ENCODE data around the gene RHOU.
"Not testable (repeated sequence)": the region's sequence is repeated elsewhere in the genome, so short reads cannot be mapped to it uniquely, and the experiment has no call there.

RHOU gene
- 18.0 to 65.7 (median 43.3) reads per million in 17 experiments for total RNA-seq

GRCh38 chr1:228734881-228735801 is at the start of gene RHOU:
Gene RHOU, plus strand, starts transcription at chr1:228735479. Its CDS starts 264 bp downstream, at chr1:228735743.
- peak; percentile 91 to 96 (median 95) for DNase-seq

- DNase-seq, result peak in 3 of 4 experiments; percentile 24 to 38 (median 28)
Observed at GRCh38 chr1:228687587-228687986, 47.7 kb upstream of the RHOU start.

- DNase-seq, result no peak
Observed at GRCh38 chr1:228689255-228689654, 46.0 kb upstream of the RHOU start.

GRCh38 chr1:228691211-228691610 is 44.1 kb upstream of the RHOU start:
- no peak for DNase-seq

- peak; percentile 46 to 69 (median 58) for DNase-seq
Observed at GRCh38 chr1:228691926-228692325, 43.4 kb upstream of the RHOU start.

GRCh38 chr1:228694447-228694846 is 40.8 kb upstream of the RHOU start:
- DNase-seq, result not testable (repeated sequence)

- no peak for DNase-seq
Observed at GRCh38 chr1:228695015-228695955, 40.0 kb upstream of the RHOU start.

GRCh38 chr1:228697207-228698016 is 37.9 kb upstream of the RHOU start:
- peak; percentile 65 to 81 (median 78) for DNase-seq

GRCh38 chr1:228698017-228698329 is 37.3 kb upstream of the RHOU start:
- no peak for DNase-seq

GRCh38 chr1:228702433-228702832 is 32.8 kb upstream of the RHOU start:
- DNase-seq, result no peak

GRCh38 chr1:228706305-228706704 is 29.0 kb upstream of the RHOU start:
- no peak for DNase-seq

- no peak for DNase-seq
Observed at GRCh38 chr1:228717081-228717480, 18.2 kb upstream of the RHOU start.

GRCh38 chr1:228721407-228721806 is 13.9 kb upstream of the RHOU start:
- no peak for DNase-seq

GRCh38 chr1:228723287-228723686 is 12.0 kb upstream of the RHOU start:
- no peak for DNase-seq

GRCh38 chr1:228723921-228724320 is 11.4 kb upstream of the RHOU start:
- no peak for DNase-seq

- DNase-seq, result no peak
Observed at GRCh38 chr1:228725178-228725577, 10.1 kb upstream of the RHOU start.

- DNase-seq, result peak; percentile 41 to 71 (median 54)
Observed at GRCh38 chr1:228727681-228728171, 7.6 kb upstream of the RHOU start.

GRCh38 chr1:228732426-228732825 is 2.9 kb upstream of the RHOU start:
- DNase-seq, result no peak

GRCh38 chr1:228733576-228733975 is 1.7 kb upstream of the RHOU start:
- DNase-seq, result no peak

GRCh38 chr1:228735871-228736586 is 750 bp downstream of the RHOU start:
- peak; percentile 29 to 62 (median 53) for DNase-seq

- no peak for DNase-seq
Observed at GRCh38 chr1:228736844-228737445, 1.7 kb downstream of the RHOU start.
